GM12874 (cell line): Measurements from ENCODE around the gene UBAC2.

Source experiments
- CTCF ChIP-seq: IDR thresholded peaks from 2 replicates; pipeline ENCODE4 v1.5.1; 2011; ENCODE audit warnings: low read depth, mild to moderate bottlenecking, control low read depth, low read length, moderate library complexity; ENCODE audit not compliant: insufficient read depth

The UBAC2 gene

GRCh38 chr13:99431927-99432608 is 231.4 kb downstream of the UBAC2 start:
- no peak for TF ChIP-seq CTCF

- no peak for TF ChIP-seq CTCF
These were observed 232.2 kb downstream of the UBAC2 start for GRCh38 chr13:99432609-99433542.

GRCh38 chr13:99433543-99434075 is 233.0 kb downstream of the UBAC2 start:
- TF ChIP-seq CTCF, result no peak

- TF ChIP-seq CTCF, result no peak
These were observed 233.7 kb downstream of the UBAC2 start for GRCh38 chr13:99434258-99434788.

- TF ChIP-seq CTCF, result no peak
These were observed 234.5 kb downstream of the UBAC2 start for GRCh38 chr13:99435116-99435515.

- TF ChIP-seq CTCF, result no peak
These were observed 235.3 kb downstream of the UBAC2 start for GRCh38 chr13:99435998-99436397.
